HL-60 (cell line): Measurements from ENCODE around the gene SUPT3H.

Experiments
- CTCF ChIP-seq: IDR thresholded peaks from one replicate; pipeline ENCODE4 v1.5.1; 2011; ENCODE audit warnings: low read length, control low read depth, inconsistent platforms; ENCODE audit not compliant: insufficient read depth
- GABPA ChIP-seq: IDR thresholded peaks from 2 replicates; pipeline ENCODE4 v1.6.1; 2012; ENCODE audit warnings: low read depth
- POLR2AphosphoS5 ChIP-seq: IDR thresholded peaks from 2 replicates; pipeline ENCODE4 v1.6.1; 2012; ENCODE audit warnings: low read depth
- REST ChIP-seq: IDR thresholded peaks from 2 replicates; pipeline ENCODE4 v1.6.1; 2012; ENCODE audit warnings: low read depth; ENCODE audit not compliant: insufficient replicate concordance
- SPI1 ChIP-seq: IDR thresholded peaks from 2 replicates; pipeline ENCODE4 v1.6.1; 2012; ENCODE audit warnings: low read depth, mild to moderate bottlenecking, borderline replicate concordance

GRCh38 chr6:44906761-44907160 is 471.0 kb downstream of the SUPT3H start:
- TF ChIP-seq CTCF, result no peak
- no peak for TF ChIP-seq POLR2AphosphoS5
- TF ChIP-seq REST, result no peak
- TF ChIP-seq SPI1, result no peak
- TF ChIP-seq GABPA, result no peak
